Retinal pigment epithelial cell (primary cell): ENCODE results near the gene SLC4A5.
A peak's percentile ranks its signal among the peaks of the same experiment; 100 is the strongest.

ENCODE experiments used
- DNase-seq: peaks from one replicate; pipeline ENCODE4 v3.0.0-alpha.2; 2010; ENCODE audit warnings: low read depth
- H3K4me3 ChIP-seq: 2 replicates; pipeline ENCODE4 v1.5.1; 2011; ENCODE audit warnings: mild to moderate bottlenecking, low read length, control low read depth, moderate library complexity
- TF ChIP-seq, protein P1 (sequence below): conservative IDR thresholded peaks from 2 replicates; pipeline ENCODE4 v1.5.1; 2011; ENCODE audit warnings: low read depth, low read length, control low read depth, inconsistent platforms

SLC4A5 gene

DNA sequence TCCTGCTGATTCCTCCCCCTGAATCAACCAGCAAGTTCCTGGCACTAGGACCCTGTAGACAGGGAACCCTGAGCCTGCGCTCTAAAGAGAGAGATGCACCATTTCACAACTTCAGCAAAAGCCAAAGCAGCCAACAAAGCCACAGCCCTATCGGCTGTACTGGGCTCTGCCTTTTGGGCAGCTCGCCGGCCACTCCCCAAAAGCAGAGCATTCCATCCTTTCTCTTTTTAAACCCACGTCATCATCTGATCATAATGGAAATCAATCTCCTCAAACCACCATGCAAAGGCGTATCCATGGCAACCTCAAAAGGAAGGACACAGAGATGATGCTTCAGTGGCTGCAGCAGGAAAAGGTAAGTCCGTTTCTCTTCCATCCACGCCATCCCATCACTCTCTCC lies 42.2 kb upstream of the SLC4A5 start:
- no peak overlapping the region for H3K4me3 ChIP-seq
- TF ChIP-seq, protein P1, sequence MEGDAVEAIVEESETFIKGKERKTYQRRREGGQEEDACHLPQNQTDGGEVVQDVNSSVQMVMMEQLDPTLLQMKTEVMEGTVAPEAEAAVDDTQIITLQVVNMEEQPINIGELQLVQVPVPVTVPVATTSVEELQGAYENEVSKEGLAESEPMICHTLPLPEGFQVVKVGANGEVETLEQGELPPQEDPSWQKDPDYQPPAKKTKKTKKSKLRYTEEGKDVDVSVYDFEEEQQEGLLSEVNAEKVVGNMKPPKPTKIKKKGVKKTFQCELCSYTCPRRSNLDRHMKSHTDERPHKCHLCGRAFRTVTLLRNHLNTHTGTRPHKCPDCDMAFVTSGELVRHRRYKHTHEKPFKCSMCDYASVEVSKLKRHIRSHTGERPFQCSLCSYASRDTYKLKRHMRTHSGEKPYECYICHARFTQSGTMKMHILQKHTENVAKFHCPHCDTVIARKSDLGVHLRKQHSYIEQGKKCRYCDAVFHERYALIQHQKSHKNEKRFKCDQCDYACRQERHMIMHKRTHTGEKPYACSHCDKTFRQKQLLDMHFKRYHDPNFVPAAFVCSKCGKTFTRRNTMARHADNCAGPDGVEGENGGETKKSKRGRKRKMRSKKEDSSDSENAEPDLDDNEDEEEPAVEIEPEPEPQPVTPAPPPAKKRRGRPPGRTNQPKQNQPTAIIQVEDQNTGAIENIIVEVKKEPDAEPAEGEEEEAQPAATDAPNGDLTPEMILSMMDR, result no peak
- DNase-seq, result no peak

DNA sequence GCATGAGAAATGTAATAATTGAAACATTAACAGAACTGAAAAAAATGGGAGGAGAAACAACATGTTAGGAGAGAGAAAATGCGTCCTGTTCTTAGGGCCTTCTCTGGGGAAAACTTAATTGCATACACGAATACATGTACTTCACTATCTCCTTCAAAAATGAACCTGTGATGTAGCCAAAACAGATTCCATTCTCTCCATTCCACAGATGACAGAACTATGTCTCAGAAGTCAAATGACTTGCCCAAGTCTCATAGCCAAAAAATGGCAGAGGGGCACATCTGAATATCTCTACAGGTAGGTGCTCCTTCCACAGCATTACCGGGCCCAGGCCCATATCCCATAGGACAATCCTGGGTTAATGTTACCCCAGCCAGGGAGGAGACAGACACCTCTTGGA lies 40.8 kb upstream of the SLC4A5 start:
- TF ChIP-seq, protein P1, result no peak
- H3K4me3 ChIP-seq, result no peak overlapping the region
- DNase-seq, result no peak

DNA sequence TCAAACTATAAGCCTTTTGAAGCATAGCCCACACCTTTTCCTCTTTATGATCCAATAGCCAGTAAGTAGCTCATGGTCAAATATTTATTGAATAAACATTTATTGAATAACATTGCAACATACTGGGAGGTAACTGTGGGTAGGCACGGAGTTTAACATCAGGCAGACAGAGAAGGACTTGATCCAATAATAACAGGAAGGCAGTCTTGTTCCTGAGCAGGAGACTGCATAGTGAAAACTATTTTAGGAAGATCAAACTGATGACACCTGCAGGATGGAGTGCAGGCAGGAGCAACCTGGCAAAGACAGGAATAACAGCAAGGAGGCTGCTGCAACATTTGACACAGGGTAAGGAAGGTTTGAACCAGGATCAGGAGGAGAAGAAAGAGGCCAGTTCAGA lies 40.0 kb upstream of the SLC4A5 start:
- TF ChIP-seq, protein P1, result no peak
- DNase-seq, result no peak
- H3K4me3 ChIP-seq, result no peak overlapping the region

DNA sequence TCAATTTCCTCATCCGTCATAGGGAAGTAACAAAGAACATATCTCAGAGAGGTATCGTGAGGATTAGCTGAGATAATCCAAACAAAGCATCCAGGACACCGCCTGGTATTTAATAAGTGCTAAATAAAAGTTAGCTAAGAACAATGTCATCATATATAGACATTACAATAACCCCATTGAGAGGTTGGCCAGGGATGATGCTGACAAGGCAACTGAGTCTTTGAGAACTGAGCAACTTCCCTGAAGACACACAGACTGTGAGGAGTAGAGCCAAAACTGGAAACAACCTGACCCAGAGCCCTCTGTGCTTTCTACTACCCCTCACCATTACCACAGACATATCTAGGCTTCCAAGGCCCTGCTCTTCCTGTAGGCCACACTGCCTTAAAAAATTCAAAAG lies 38.5 kb upstream of the SLC4A5 start:
- H3K4me3 ChIP-seq, result no peak overlapping the region
- DNase-seq, result no peak
- TF ChIP-seq, protein P1, result no peak

DNA sequence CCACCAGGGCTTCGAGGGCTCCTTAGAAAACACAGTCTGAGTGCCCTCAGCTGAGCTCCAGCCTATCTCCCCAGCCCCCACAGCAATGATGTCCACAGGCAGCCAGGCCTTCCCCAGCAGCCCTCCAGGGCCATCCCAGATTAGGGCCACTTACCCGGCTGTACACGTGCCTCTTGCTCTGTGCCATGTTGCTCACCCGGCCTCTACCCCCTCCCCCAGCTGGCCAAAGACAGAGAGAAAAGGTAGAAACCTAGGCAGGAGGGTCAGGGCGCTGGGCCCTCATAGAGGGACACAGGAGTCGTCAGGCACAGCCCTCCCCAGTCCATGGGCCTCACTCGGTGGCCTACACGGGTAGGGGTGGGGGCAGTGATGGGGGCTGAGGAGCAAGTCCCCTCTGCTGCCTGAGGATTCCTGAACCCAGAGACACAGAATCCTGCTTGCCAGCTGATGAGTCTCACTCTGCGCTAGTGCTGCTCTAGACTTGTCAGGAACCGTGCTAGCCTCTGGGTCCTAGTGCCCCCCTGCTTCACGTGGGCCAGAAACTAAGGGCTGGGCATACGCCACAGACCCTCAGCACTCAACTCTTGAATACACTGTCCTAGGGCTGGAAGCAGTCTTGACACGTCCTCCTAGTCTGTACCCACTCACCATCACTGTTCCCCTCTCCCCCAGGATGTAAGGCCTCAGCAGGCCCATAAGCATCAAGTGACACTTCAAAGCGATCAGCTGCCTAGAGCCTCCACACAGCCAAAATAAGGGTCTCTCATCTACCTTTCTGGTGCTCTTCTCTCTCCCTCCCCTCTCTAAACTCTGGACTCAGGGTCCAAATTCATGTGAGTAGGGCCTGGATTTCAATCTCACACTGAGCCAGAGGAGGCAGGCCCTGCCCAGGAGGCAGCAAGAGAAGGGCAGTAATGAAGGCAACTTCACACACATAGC lies 36.9 kb upstream of the SLC4A5 start, which contains the start of gene DCTN1:
Gene DCTN1 (minus strand): TSS at position 461 of the 939 bp plus-strand sequence. CDS start 274 bp downstream, at position 187.
- DNase-seq, result no peak
- peak within 1 kb of the TSS; percentile 38 for H3K4me3 ChIP-seq
- TF ChIP-seq, protein P1, result no peak

DNA sequence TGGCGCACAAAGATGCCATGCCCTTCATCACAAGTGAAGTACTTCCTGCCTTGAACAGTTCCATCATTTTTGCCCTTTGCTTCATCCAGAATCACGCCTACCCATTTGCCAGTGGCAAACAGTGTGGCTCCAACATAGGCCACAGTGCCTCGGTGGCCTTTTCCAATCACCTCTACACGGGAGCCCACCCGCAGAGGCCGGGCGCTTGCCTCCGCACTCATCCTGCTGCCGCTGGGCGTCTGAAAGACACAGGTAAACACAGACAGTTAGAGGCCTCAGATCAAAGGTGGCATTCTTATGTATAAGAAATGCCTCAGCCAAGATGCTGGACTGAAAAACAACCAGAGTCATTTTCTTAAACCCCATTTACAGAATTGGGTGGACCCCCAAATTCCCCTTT lies 34.8 kb upstream of the SLC4A5 start:
- TF ChIP-seq, protein P1, result no peak
- DNase-seq, result no peak
- no peak overlapping the region for H3K4me3 ChIP-seq

DNA sequence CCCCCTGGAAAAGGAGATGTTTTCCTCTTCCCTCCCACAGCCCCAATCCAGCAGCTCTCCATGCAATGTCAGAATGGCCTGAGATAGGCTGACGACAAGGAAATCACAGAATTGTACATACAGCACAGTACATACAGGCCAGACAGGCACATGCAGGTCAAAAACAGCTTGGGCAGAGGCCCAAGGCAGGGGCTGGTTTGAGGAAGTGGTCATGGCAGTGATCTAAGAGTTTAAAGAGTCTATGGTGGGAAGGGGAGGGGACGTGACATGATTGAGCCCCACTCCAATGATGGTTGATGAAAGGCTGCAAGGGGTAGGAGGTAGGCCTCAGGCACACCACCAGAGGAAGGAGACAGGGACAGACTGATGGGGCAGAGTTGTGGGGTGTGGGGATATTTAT lies 32.6 kb upstream of the SLC4A5 start:
- no peak for DNase-seq
- no peak overlapping the region for H3K4me3 ChIP-seq
- TF ChIP-seq, protein P1, result no peak
